ENCODE data around the gene MYH4.

MYH4 gene

GRCh38 chr17:10469459-10469858, at the start of gene MYH4:
Gene MYH4, minus strand, starts transcription at chr17:10469559. Its CDS starts 2,814 bp downstream, at chr17:10466745.
- no peak for DNase-seq (ENCODE audit: low read depth)

- no peak for DNase-seq (ENCODE audit: low read depth)
These were observed 49.1 kb upstream of the MYH4 start, which contains the start of gene MYH1 for GRCh38 chr17:10518271-10519037. Gene MYH1, minus strand, starts transcription at chr17:10518542. Its CDS starts 1,900 bp downstream, at chr17:10516642.

- no peak for DNase-seq (ENCODE audit: low read depth)
These were observed 47.3 kb upstream of the MYH4 start for GRCh38 chr17:10516638-10517037.

- no peak for DNase-seq (ENCODE audit: low read depth)
These were observed 46.7 kb upstream of the MYH4 start for GRCh38 chr17:10516065-10516464.

GRCh38 chr17:10513299-10514067, 44.1 kb upstream of the MYH4 start:
- no peak for DNase-seq (ENCODE audit: low read depth)

DNA sequence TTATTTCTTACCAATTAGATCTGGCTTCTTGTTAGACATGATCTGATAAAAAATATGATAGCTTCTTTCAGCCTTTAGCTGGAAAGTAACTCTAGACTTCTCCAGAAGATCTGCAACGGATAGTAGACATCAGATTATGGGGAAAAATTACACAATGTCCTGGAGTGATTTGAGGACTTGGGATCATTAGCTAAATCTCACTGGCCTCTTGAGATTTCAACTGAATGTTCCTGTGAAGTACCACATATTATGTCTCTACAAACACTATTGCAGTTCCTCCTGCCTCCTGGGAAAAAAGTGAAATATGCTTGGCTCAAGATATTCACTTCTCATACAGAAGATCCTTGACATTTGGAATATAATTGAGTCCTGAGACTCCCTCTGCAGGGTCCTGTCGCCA, 43.5 kb upstream of the MYH4 start:
- no peak for DNase-seq (ENCODE audit: low read depth)

DNA sequence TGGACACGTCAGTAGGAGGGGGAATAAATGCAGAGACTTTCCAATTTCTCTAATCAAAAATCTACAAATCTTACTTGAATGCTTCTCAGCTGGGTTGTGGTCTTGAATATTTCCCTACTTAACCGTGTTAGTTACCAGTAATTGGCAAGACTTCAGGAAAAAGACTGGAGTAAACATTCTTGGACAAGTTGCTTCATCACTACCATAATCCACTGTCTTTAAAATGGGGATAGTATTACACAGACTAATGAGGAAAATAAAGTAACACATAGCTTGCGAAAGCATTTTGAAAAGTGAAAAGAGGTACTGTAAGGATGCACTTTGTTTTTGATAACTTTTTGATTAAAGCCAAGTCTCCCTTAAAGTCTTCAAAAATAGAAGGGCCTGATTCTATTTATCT, 30.6 kb upstream of the MYH4 start:
- no peak for DNase-seq (ENCODE audit: low read depth)

GRCh38 chr17:10492004-10492403, 22.6 kb upstream of the MYH4 start:
- no peak for DNase-seq (ENCODE audit: low read depth)

GRCh38 chr17:10482252-10482651, 12.9 kb upstream of the MYH4 start:
- no peak for DNase-seq (ENCODE audit: low read depth)

DNA sequence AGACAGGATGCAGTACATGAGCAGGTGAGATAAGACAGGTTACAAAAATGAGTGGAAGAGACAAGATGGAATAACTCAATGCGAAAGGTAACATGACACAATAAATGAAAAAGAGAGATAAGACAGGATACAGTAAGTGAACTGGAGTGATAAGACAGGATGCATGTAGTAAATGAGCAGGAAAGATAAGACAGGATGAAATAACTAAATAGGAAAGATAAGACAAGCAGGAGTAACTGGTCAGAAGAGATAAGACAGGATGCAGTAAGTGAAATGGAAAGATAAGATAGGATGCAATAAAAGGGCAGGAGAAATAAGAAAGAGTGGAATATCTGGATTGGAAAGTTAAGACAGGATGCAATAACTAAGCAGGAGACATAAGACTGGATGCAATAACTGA, 8.3 kb upstream of the MYH4 start:
- DNase-seq (ENCODE audit: low read depth), result no peak

DNA sequence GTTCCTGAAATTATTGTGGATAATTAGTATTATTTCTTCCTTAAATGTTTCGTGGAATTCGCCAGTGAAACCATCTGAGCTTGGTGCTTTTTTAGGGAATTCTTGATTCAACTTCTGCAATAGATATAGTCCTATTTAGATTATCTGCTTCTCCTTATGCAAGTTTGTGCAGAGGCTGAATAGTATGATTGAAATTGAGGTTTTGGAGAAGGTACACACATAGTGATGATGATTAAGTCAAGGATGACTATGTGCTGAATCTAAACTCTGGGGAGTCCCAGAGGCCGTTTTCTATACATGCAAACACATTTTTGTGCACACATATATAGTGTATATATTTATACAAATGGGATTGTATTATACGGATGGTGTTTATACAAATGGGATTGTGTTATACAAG, 5.2 kb upstream of the MYH4 start:
- DNase-seq (ENCODE audit: low read depth), result no peak

DNA sequence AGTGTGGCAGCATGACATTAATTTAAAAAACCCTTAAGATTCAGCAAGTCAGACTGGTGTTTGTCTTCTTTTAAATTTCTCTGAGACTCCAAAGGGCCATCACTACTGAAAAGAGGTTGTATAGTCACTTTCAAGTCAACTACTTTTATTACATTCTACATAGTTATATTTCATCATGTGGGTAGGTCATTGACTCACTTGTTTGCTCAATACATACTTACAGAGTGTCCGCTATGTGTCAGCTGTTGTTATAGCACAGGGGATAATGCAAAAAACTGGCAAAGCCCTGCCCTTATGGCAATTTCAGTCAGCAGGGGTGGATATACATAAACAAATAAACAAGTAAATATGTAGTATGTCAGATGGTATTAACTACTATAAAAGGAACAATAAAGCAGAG, 2.5 kb upstream of the MYH4 start:
- DNase-seq (ENCODE audit: low read depth), result no peak

DNA sequence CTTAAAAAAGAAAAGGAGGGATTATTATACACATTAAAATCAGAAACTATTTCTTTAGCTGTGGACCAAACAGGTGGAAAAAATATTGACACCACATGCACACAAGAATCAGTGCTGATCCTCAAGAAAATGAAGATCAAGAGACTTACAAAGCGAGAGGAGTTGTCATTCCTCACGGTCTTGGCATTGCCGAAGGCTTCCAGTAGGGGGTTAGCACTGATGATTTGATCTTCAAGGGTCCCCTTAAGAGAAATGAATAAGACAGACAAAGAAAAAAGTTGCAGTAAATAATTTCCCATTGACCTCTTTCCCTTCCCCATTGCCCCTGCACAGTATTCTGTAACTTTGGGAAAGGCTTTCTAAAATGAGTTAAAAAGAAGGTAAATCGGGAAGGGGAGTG, 6.0 kb downstream of the MYH4 start:
- no peak for DNase-seq (ENCODE audit: low read depth)

- no peak for DNase-seq (ENCODE audit: low read depth)
These were observed 9.3 kb downstream of the MYH4 start for GRCh38 chr17:10460062-10460461.

DNA sequence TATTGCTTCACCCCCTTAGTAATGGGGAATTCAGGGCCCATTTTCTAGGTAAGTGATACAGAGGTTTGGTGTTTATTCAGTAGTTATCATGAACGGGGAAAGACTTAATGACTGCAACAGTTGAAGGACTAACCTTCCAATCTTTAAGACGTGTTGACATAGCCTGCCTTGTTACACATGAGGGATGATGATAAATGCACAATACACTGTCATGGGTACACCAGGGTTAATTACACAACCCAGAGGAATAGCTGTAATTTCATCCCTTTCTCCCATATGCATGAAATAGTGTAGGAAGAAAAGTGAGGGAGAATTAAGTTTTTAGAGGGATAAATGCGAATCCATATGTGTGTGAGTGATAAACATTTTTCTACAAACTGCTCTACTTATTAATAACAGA, 10.7 kb downstream of the MYH4 start:
- DNase-seq (ENCODE audit: low read depth), result no peak

DNA sequence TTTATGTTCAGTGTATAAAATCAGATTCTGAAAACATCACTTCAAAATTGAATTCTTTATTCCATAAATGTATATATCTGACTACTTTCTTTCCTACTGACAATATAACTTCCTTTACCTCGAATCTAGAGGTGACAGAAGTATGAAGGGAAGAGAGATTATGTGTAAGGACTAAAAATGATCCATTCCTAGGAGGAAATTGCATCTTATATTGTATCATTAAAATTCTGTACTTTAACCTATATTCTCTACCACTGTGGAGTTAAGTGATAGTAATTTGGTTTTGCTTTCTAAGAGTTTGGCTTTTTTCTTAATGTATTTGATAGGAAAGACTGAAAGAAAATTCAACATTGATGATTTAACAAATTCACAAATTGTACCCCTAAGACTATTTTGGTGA, 11.4 kb downstream of the MYH4 start:
- no peak for DNase-seq (ENCODE audit: low read depth)

- no peak for DNase-seq (ENCODE audit: low read depth)
These were observed 22.1 kb downstream of the MYH4 start for GRCh38 chr17:10447026-10447931.

DNA sequence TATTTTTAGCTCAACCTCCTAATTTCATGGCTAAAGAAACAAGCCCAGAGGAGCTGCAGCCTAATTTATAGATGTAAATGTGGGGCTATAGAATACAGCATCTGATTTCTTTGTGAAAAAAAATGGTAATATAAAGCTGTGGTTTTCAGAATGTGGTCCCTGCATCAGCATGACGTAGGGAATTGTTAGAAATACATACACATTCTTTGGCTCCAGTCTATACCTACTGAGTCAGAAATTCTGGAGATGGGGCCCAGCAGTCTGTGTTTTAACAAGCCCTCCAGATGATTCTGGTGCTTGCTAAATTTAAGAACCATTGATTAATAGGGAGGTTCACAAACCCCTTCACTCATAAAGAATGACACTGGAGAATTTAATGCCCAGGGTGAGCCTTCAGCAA, 29.5 kb downstream of the MYH4 start:
- DNase-seq (ENCODE audit: low read depth), result no peak

DNA sequence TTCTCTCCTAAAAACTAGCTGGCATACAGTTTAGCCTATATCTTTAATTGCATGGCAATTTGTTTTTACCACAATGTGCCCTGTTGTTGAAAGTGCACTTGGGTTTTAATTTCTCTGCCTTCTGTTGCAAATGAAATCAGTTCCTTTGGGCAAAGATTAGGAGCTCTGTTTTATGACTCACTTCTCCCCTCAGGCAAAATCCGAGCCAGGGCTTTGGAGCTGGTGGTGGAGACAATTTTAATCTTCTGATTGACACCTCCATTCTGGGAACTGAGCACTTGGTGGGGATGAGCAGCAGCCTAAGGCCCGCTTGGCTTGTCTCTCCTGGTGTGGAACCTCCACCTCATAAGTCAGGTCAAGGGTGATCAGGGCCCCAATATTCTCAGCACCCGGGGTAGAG, 34.3 kb downstream of the MYH4 start:
- DNase-seq (ENCODE audit: low read depth), result no peak

GRCh38 chr17:10429421-10430045, 39.8 kb downstream of the MYH4 start:
- no peak for DNase-seq (ENCODE audit: low read depth)

DNA sequence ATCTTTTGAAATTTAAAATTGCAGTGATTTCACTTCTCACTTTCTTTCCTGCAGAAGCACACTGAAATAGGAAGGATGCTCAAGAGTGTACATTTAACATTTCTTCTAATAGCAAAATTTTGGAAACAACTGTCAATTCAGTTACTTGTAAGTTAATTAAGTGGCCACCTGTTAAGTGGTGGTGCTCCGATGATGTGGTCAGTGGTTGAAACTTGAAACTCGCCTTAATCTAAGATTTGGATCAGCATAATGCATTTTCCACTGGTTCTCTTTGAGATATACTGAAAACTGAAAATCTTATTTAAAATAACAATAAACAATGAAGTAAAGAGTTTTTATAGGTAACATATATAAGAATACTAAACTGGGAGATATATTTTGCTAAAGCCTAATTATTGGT, 40.6 kb downstream of the MYH4 start:
- no peak for DNase-seq (ENCODE audit: low read depth)

All from activated T-cell treated with anti-CD3 and anti-CD28 coated beads for 48 hours (primary cell).